ENCODE measurements around the gene SDK1. TPM values are rescaled to one million over a fixed set of nuclear protein-coding genes. Genes with fewer than 3 reads are reported as not detected.

Gene SDK1
- total RNA-seq, 2 donors from 2014 or later, result 4.8 to 13.2 TPM

GRCh38 chr7:4010061-4010605 lies 709.1 kb downstream of the SDK1 start:
- WGBS, result 90% methylated on average over 13 of the region's 13 CpGs
- no peaks in the 10 kb centered on the region for H3K9me3 ChIP-seq
- no peak for TF ChIP-seq POLR2AphosphoS5 (IDR thresholded peaks at IDR 0.05)
- TF ChIP-seq CTCF (IDR thresholded peaks at IDR 0.05), result no peak
- no peak for TF ChIP-seq POLR2A (IDR thresholded peaks at IDR 0.05)
- no peaks in the 10 kb centered on the region for H3K27me3 ChIP-seq (replicated peaks; ENCODE audit: insufficient read depth)
- intact Hi-C loops (cut with DNase I), result no loop called here
- DNase-seq (ENCODE audit: low spot score), result no peak
- no peak overlapping the region for H3K4me3 ChIP-seq
- H3K36me3 ChIP-seq, result no peaks in the 10 kb centered on the region
- H3K27ac ChIP-seq, result no peak overlapping the region
- no peaks in the 10 kb centered on the region for H3K4me1 ChIP-seq (replicated peaks)

- no peak for DNase-seq (ENCODE audit: low spot score)
- no peak overlapping the region for H3K4me3 ChIP-seq
- 91% methylated on average over 30 of the region's 30 CpGs for WGBS
- H3K4me1 ChIP-seq (replicated peaks), result no peaks in the 10 kb centered on the region
- no peak for TF ChIP-seq POLR2A (IDR thresholded peaks at IDR 0.05)
- no peak for TF ChIP-seq POLR2AphosphoS5 (IDR thresholded peaks at IDR 0.05)
- TF ChIP-seq CTCF (IDR thresholded peaks at IDR 0.05), result no peak
- H3K27me3 ChIP-seq (replicated peaks; ENCODE audit: insufficient read depth), result no peaks in the 10 kb centered on the region
- H3K36me3 ChIP-seq, result no peaks in the 10 kb centered on the region
- no peak overlapping the region for H3K27ac ChIP-seq
- intact Hi-C loops (cut with DNase I), result no loop called here
- no peaks in the 10 kb centered on the region for H3K9me3 ChIP-seq
Measured at GRCh38 chr7:4010923-4011656, 710.0 kb downstream of the SDK1 start.

GRCh38 chr7:4013793-4014192 lies 712.7 kb downstream of the SDK1 start:
- Histone ChIP-seq H3K9me3 (no peaks in the 10 kb centered on the region), H3K4me1 (replicated peaks) (no peaks in the 10 kb centered on the region), H3K36me3 (no peaks in the 10 kb centered on the region), H3K4me3 (no peak overlapping the region), H3K27ac (no peak overlapping the region), H3K27me3 (replicated peaks; ENCODE audit: insufficient read depth) (no peaks in the 10 kb centered on the region)
- intact Hi-C loops (cut with DNase I), result no loop called here
- TF ChIP-seq POLR2AphosphoS5 (IDR thresholded peaks at IDR 0.05), result no peak
- TF ChIP-seq CTCF (IDR thresholded peaks at IDR 0.05), result no peak
- no peak for TF ChIP-seq POLR2A (IDR thresholded peaks at IDR 0.05)
- DNase-seq (ENCODE audit: low spot score), result no peak
- WGBS, result 87% methylated on average over 10 of the region's 10 CpGs

- Histone ChIP-seq H3K4me3 (no peak overlapping the region), H3K27ac (no peak overlapping the region), H3K27me3 (replicated peaks; ENCODE audit: insufficient read depth) (no peaks in the 10 kb centered on the region), H3K9me3 (no peaks in the 10 kb centered on the region), H3K4me1 (replicated peaks) (no peaks in the 10 kb centered on the region), H3K36me3 (no peaks in the 10 kb centered on the region)
- TF ChIP-seq POLR2A (IDR thresholded peaks at IDR 0.05), result no peak
- no peak for TF ChIP-seq CTCF (IDR thresholded peaks at IDR 0.05)
- TF ChIP-seq POLR2AphosphoS5 (IDR thresholded peaks at IDR 0.05), result no peak
- intact Hi-C loops (cut with DNase I), result no loop called here
- DNase-seq (ENCODE audit: low spot score), result no peak
- 48% methylated on average over 13 of the region's 13 CpGs for WGBS
Measured at GRCh38 chr7:4014346-4015050, 713.4 kb downstream of the SDK1 start.
